Spinal cord (tissue), 10 donors: ENCODE results near the gene RPS14. TPM values are rescaled to one million over a fixed set of nuclear protein-coding genes. Genes with fewer than 3 reads are reported as not detected.
"Not testable (repeated sequence)": the region's sequence is repeated elsewhere in the genome, so short reads cannot be mapped to it uniquely, and the experiment has no call there.

Experiments
- DNase-seq, 6 donors: peaks; one replicate each; pipeline versions ENCODE4 v3.0.0 to v3.0.0-alpha.2; 2013 to 2015; ENCODE audit warnings: low spot score in 6 of 6, low read depth in 4 of 6
- H3K27ac ChIP-seq: one replicate; pipeline ENCODE4 v1.5.1; 2013; ENCODE audit warnings: low read depth, low read length, control low read depth
- H3K27me3 ChIP-seq: one replicate; pipeline ENCODE4 v1.6.1; 2013; ENCODE audit warnings: low read length; ENCODE audit not compliant: control insufficient read depth, insufficient read depth
- H3K36me3 ChIP-seq: one replicate; pipeline ENCODE4 v1.6.1; 2013; ENCODE audit warnings: low read length; ENCODE audit not compliant: control insufficient read depth, insufficient read depth
- H3K4me1 ChIP-seq: one replicate; pipeline ENCODE4 v1.6.1; 2013; ENCODE audit warnings: low read length; ENCODE audit not compliant: control insufficient read depth, insufficient read depth
- H3K4me3 ChIP-seq: one replicate; pipeline ENCODE4 v1.5.1; 2013; ENCODE audit warnings: low read depth, low read length, control low read depth
- H3K9me3 ChIP-seq: one replicate; pipeline ENCODE4 v1.6.1; 2013; ENCODE audit warnings: low read length; ENCODE audit not compliant: control insufficient read depth, insufficient read depth
- WGBS: methylation state at CpG from one replicate; pipeline ENCODE4 v1.1.5; 2013; ENCODE audit warnings: missing lambda C conversion rate; ENCODE audit not compliant: insufficient coverage; 5-methylcytosine and 5-hydroxymethylcytosine counted together
- polyA plus RNA-seq, 2 donors: library from polyadenylated mRNA; unstranded; fragments of 120-200 nt; gene quantifications; one replicate each; pipeline ENCODE4 v1.2.1, GENCODE V29; 2013; ENCODE audit not compliant: insufficient read length in 2 of 2
- total RNA-seq, 2 donors: library from RNA; depleted of rRNA in 1 of 2; stranded (reverse); fragments of 120-200 nt in 1 of 2; fragments of >200 nt in 1 of 2; gene quantifications; one replicate each; pipeline versions ENCODE4 v1.2.3 to v1.2.4, GENCODE V29; 2013 to 2014
- donor health status: healthy.

The RPS14 gene
- total and polyA plus RNA-seq, 4 donors = 1,016 to 2,810 (median 1,177) TPM

DNA sequence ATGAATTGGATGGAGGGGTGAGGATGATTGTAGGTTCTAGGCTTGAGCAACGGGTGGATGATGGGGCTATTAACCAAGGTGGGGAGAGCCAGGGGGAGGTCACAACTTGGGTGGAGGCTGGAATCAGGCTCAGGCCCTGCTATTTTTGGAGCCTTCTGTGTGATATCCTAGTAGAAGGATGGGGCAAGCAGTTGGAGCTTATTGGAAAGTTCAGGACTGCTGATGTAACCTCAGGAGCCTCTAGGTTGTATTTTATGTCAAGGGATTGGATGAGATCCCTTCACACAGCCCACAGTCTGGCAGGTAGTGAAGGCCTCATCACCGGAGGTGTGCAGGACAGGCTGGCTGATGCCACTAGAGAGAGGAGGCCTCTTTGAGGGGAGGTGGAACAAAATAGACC, 11.2 kb upstream of the RPS14 start:
- 69% methylated on average over 2 of the region's 2 CpGs for WGBS
- Histone ChIP-seq H3K9me3 (no peaks in the 10 kb centered on the region), H3K36me3 (no peaks in the 10 kb centered on the region), H3K4me1 (peaks cover 29% of the 10 kb centered on the region), H3K4me3 (no peak overlapping the region), H3K27ac (no peak overlapping the region), H3K27me3 (no peaks in the 10 kb centered on the region)
- no peak for DNase-seq

DNA sequence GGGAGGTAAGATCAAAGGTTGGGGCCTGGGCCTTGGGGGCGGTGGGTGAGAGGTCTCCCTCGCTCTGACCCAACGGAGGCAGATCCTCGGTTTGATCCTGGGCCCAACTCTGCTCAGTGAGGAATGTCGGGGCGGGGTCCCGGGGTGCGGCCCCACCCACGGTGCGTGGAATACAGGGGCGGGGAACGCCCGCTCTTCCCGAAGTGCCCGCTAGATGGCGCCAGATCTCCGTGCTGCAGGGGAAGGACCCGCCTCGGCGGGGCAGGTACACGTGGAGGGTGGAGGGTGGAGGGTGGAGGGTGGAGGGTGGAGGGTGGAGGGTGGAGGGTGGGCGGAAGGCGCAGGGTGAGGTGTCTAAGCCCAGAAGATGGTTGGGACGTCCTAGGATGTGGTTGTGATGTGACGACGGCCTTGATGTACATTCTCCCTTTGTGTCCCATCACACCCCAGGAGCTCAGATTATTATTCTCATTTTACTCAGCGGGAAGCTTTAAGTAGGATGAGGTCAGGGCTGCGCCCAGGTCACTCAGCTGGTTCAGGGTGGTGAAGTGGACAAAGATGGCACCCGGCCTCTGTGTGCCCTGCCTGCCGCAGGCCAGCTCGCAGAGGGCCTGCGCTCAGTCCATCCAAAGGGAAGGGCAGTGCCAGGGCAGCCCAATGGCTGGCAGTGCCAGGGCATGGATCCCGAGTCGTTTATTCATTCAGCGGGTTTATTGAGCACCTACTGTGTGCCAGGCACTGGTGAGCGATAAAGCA, 9.4 kb upstream of the RPS14 start:
- H3K9me3 ChIP-seq = no peaks in the 10 kb centered on the region
- no peaks in the 10 kb centered on the region for H3K27me3 ChIP-seq
- no peak overlapping the region for H3K27ac ChIP-seq
- H3K36me3 ChIP-seq = no peaks in the 10 kb centered on the region
- H3K4me1 ChIP-seq = peaks cover 15% of the 10 kb centered on the region
- peak in 3 of 6 donors; percentile 43 to 89 (median 88) for DNase-seq
- no peak overlapping the region for H3K4me3 ChIP-seq
- WGBS = 29% methylated on average over 23 of the region's 36 CpGs

DNA sequence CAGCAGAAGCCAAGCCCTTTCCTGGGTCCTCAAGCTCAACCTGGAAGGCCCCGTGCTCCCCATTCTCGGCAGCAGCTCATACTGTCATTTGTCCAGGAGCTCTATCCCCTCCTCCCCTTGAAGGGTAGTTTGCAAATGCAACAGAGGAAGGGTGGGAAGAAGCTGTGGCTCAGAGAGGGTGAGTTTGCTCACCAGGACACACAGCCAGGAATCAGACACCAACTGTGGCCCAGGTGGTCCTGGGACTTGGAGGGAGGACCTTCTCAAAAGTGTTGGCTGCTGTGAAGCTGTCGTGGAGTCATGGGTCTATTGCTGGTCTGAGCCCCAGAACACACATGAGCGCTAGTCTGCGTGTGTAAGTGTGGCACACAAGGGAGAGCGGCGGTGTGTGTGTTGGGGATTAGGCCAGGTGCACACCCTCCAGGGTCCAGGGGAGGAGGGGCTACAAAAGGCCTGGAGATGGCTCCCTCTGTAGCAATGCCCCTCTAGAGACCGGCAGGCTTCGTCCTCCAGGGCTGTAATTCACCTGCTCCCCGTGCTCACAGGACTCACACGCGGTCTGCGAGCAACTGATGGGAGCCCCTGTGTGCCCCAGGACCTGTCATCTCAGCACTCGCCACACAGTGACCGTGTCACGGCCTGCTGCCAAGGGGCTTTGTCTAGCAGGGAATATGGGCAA, 8.2 kb upstream of the RPS14 start:
- no peaks in the 10 kb centered on the region for H3K9me3 ChIP-seq
- no peaks in the 10 kb centered on the region for H3K36me3 ChIP-seq
- WGBS = 80% methylated on average over 14 of the region's 16 CpGs
- no peaks in the 10 kb centered on the region for H3K27me3 ChIP-seq
- H3K4me3 ChIP-seq = no peak overlapping the region
- peaks cover 15% of the 10 kb centered on the region for H3K4me1 ChIP-seq
- no peak overlapping the region for H3K27ac ChIP-seq
- DNase-seq = no peak

DNA sequence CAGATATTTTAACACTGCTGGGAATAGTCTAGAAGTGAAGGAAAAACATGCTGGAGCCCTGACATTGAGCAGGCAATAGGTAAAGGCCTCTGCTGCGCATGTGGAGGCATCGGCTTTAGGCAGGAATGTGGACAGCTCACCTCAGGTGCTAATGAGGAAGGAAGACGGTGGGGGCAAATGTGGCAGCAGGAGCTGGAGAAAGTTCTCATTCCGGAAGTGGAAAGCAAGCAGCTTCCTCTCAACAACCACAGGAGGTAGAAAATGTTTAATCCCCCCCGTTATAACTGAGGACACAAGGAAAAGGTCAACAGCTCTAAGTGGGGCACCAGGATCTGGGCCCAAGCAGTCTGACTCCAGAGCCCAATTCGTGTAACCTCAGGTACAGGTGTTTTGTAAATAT, 7.6 kb upstream of the RPS14 start:
- DNase-seq = no peak
- no peak overlapping the region for H3K4me3 ChIP-seq
- H3K27me3 ChIP-seq = no peaks in the 10 kb centered on the region
- WGBS = 56% methylated on average over 3 of the region's 6 CpGs
- H3K9me3 ChIP-seq = no peaks in the 10 kb centered on the region
- no peaks in the 10 kb centered on the region for H3K36me3 ChIP-seq
- H3K27ac ChIP-seq = no peak overlapping the region
- peaks cover 15% of the 10 kb centered on the region for H3K4me1 ChIP-seq

DNA sequence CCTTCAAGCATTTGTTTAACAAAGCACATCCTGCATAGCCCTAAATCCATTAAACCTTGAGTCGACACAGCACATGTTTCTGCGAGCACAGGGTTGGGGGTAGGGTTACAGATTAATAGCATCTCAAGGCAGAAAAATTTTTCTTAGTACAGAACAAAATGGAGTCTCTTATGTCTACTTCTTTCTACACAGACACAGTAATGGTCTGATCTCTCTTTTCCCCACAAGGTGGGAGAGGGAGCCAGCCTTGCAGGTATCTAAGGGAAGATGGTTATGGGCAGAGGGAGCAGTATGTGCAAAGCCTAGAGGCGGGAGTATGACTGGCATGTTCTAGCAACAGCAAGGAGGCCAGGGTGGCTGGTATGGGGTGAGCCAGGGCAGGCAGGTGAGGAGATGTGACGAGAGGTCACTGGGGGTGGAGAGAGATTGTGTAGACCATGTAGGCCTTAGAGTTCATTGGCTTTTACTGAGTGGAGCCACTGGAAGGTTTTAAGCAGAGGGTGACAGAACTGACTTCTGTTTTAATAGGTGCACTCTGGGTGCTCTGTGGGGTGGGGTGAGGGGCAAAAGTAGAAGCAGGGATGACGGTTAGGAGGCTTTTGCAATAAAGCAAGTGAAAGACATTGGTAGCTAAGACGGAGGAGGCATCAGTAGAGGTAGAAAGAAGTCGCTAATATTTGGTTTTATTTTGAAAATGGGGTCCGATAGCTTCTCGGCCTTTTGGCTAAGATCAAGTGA, 5.1 kb upstream of the RPS14 start:
- Histone ChIP-seq H3K27ac (no peak overlapping the region), H3K4me1 (peaks cover 9% of the 10 kb centered on the region)
- 75% methylated on average over 7 of the region's 9 CpGs for WGBS

DNA sequence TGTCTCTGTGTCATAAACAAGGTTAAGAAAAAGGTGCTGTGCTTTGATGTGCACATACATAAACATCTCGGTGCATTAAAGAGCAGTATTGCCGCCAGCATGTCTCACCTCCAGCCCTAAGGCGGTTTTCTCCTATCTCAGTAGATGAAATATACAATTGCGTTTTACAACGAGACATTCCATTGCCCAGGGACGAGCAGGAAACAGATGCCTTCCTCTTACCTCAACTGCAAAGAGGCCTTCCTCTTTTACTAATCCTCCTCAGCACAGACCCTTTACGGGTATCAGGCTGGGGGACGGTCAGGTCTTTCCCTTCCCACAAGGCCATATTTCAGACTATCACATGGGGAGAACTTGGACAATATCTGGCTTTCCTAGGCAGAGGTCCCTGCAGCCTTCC, 4.5 kb upstream of the RPS14 start:
- not testable (repeated sequence) for H3K4me3 ChIP-seq, H3K36me3 ChIP-seq, H3K4me1 ChIP-seq, H3K27ac ChIP-seq, H3K27me3 ChIP-seq, DNase-seq, H3K9me3 ChIP-seq
- WGBS = no CpG with 5 or more reads among the region's 8 CpGs

More for the DNA sequence above, 5.1 kb upstream of the RPS14 start:
- Histone ChIP-seq H3K9me3 (no peaks in the 10 kb centered on the region), H3K36me3 (no peaks in the 10 kb centered on the region), H3K27me3 (no peaks in the 10 kb centered on the region), H3K4me3 (no peak overlapping the region)
- no peak for DNase-seq

DNA sequence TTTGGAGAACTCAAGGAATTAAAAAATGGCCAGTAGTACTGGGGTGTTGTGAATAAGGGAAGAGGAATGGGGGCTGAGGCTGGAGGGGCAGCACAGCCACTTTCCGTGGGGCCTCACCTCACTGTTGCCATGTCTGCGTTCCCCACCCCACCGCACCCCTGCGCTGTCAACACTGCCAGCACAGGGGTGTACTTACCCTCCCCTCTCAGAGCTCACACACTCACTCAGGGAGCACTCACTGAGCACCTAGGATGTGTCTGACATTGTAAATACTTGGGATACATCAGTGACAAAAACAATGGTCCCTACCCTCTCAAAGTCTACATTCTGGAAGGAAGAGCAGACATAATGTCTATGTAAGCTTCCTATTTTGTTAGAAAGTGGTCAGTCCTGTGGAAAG, 3.4 kb upstream of the RPS14 start:
- Histone ChIP-seq H3K4me1 (peaks cover 9% of the 10 kb centered on the region), H3K27ac (no peak overlapping the region), H3K9me3 (no peaks in the 10 kb centered on the region), H3K27me3 (no peaks in the 10 kb centered on the region), H3K36me3 (no peaks in the 10 kb centered on the region), H3K4me3 (no peak overlapping the region)
- WGBS = 71% methylated on average over 1 of the region's 4 CpGs
- no peak for DNase-seq

DNA sequence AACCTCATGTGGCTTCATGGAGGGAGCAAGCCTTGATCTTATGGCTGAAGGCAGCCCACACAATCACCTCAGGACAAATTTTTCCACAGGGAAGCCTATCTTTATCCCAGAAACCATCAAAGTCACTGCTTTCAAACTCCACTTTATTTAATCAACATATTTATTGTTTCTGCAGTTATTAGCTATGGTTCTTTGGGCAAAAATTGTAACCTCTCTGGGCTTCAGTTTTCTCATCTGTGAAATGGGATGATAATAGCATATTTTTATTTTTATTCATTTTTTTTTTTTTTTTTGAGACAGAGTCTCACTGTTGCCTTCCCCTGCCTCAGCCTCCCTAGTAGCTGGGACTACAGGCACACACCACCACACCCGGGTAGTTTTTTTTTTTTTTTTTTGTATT, 2.1 kb upstream of the RPS14 start:
- Histone ChIP-seq H3K27me3 (no peaks in the 10 kb centered on the region), H3K27ac (no peak overlapping the region), H3K4me3 (no peak overlapping the region), H3K9me3 (no peaks in the 10 kb centered on the region), H3K36me3 (peaks cover 9% of the 10 kb centered on the region), H3K4me1 (peaks cover 9% of the 10 kb centered on the region)
- no peak for DNase-seq
- WGBS = no CpG with 5 or more reads among the region's 1 CpG

DNA sequence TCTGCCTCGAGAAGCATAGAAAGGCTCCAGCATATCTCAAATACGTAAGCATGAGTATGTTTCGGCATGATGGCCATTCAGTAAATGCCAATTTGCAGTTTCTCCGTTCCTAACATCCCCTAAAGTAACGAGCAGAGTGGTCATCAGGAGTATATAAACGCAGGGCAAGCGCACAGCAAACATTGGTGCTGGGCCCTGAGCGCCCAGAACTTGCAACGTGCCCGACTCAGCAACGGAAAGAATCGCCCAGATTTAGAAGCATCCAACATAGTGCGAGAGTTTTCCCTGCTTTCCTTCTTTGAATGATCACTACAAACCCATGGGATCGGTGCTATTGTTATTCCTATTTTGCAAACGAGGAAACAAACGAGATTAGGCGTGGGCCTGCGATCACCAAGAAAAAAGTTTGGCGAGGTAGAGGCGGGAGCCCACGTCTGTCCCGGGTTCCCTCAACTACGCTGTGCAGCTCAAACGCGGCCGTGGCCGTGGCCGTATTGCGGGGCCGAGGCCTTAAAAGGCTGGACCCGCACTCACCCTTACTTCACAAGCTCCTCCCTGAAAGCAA, 505 bp downstream of the RPS14 start:
- peaks cover 35% of the 10 kb centered on the region for H3K36me3 ChIP-seq
- 0% methylated on average over 31 of the region's 31 CpGs for WGBS
- peak overlapping the region; percentile 98 for H3K27ac ChIP-seq
- H3K27me3 ChIP-seq = no peaks in the 10 kb centered on the region
- DNase-seq = no peak
- H3K4me1 ChIP-seq = peaks cover 9% of the 10 kb centered on the region
- H3K9me3 ChIP-seq = no peaks in the 10 kb centered on the region
- peak overlapping the region; percentile 98 for H3K4me3 ChIP-seq
